B cell (primary cell): Measurements from ENCODE around the gene ELAVL3.

ENCODE experiments used
- CTCF ChIP-seq: fragments of 200-600 bp; IDR thresholded peaks from one replicate; pipeline ENCODE4 v1.8.0; 2022; ENCODE audit warnings: antibody characterized with exemption, mild to moderate bottlenecking
- EZH2 ChIP-seq: IDR thresholded peaks from 2 replicates; pipeline ENCODE4 v1.6.1; 2012; ENCODE audit warnings: borderline replicate concordance, low read depth, mild to moderate bottlenecking, moderate library complexity, low read length; ENCODE audit not compliant: insufficient read depth, poor library complexity, severe bottlenecking

DNA sequence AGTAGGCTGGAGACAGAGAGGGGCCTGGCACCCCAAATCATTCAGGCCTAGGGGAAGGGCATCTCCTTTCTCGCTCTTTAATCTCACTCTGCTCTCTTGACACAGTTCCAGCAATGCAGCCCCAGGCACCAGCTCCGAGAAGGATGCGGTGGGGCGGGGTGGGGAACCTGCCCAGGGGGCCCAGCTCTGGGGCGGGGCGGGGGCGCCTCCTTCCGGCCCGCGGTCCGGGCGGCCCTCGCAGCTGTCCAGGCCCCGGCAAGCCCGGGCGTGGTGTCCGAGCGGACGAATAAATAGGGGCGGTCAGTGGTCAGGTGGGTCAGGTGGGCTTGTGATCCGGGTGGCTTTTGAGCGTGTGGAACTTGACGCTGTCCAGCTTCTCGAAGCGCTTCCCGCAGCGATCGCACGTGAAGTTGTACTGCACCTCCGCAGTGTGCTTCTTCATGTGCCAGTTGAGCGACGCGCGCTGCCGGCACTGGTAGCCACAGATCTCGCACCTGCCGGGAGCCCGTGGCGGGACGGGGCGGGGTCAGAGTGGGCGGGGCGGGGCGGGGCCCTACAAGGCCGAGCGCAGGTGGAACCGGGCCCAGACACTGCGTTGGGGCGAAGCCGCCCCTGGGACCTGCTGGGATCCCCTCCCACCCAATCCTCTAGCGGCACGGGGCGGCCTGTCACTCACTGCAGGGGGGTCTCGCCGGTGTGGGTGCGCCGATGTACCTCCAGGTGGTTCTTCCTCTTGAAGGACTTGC lies 2.7 kb upstream of the ELAVL3 start:
- TF ChIP-seq CTCF (no peak), EZH2 (no peak)
